ENCODE results near the gene VPS8. TPM values are rescaled to one million over a fixed set of nuclear protein-coding genes. Genes with fewer than 3 reads are reported as not detected.

Gene VPS8
- total RNA-seq, 2 donors from 2014 or later: 65.1 to 69.0 TPM

GRCh38 chr3:184778426-184779332, 33.3 kb upstream of the VPS8 start:
- intact Hi-C loops (cut with DNase I, micrococcal nuclease): no loop called here
- DNase-seq (no peak), ATAC-seq (no peak)

DNA sequence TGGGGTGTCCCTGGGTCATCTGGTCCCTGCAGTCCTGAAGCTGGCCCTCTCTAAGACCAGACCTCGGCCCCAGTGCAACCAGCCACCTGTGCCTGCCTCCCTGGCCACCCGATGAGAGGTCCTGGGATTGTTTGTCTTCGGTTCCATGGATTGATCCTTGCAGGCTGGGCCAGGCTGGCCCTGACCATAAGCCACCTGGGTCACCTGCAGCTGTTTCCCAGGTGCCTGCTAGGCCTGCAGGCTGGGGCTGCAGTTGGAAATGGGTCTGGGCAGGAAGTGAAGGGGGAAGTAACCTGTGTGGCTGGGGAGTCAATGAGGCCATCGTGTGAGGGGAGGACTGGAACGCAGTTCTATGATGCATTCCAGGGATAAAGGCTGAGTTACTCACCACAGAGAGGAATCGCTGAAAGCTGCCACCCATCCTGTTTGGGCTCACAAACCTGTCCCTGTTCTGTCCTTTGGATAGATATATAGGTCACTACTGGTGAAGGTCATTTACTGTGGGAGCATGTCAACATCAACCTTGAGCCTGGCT, 30.9 kb upstream of the VPS8 start:
- ATAC-seq: no peak
- intact Hi-C loops (cut with DNase I, micrococcal nuclease): no loop called here
- DNase-seq: no peak

GRCh38 chr3:184781801-184782200, 30.2 kb upstream of the VPS8 start:
- DNase-seq: no peak
- ATAC-seq: no peak
- intact Hi-C loops (cut with DNase I, micrococcal nuclease): no loop called here

GRCh38 chr3:184783319-184783718, 28.6 kb upstream of the VPS8 start:
- DNase-seq (no peak), ATAC-seq (no peak)
- intact Hi-C loops (cut with DNase I, micrococcal nuclease): no loop called here

- DNase-seq (no peak), ATAC-seq (no peak)
- intact Hi-C loops (cut with DNase I, micrococcal nuclease): no loop called here
These were observed 27.1 kb upstream of the VPS8 start for GRCh38 chr3:184784731-184785500.

GRCh38 chr3:184785890-184786279, 26.1 kb upstream of the VPS8 start:
- DNase-seq (no peak), ATAC-seq (no peak)
- intact Hi-C loops (cut with DNase I, micrococcal nuclease): no loop called here

DNA sequence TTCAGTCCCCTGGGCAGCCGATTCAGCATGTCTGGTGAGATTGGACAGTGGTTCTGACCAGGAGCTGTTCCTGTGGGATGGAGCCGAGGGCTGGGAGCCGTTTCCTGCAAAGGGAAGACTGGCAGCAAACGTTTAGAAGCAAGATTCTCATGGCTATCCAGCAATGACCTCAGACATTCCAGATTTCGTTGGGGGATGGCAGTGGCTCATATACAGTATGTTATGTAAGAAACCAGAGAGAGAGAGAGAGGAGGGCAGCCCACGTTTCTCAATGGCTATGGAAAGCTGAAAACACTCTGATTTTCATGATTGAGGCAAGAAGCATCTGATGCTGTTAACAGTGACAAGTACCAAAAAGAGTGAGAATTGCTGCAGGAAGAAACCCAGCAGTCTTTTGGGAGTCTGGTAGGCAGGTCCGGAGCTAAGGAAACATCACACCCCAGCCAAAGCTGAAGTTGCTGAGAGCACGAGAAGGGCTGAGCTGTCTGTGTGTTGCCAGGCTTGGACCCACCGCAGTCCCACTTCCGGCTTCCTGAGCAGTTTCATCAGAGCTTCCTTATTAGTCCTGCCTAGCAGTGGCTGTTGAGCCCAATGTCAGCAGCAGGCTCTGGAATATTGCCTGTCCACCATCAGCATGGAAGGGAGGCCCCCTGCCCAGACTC, 25.6 kb upstream of the VPS8 start:
- ATAC-seq (peak; percentile 88), DNase-seq (peak; percentile 53 to 70)
- intact Hi-C loops (cut with DNase I, micrococcal nuclease): no loop called here

DNA sequence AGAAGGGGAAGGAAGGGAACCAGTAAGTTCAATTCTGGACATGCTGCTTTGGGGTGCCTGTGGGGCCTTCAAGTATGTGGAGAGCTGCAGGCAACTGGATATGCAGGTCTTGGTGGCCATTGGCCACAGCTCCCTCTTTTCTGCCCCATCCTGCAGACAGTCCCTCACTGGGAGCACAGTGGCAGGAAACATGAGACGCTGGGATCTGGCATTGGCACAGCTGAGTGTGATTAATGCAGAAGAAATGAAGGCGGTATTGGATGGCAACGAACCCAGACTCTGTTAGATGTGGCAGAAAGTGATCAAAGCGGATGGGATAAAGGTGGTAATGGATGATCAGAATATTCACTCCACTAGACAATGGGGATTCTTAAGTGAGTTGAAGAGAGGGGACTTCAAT, 23.2 kb upstream of the VPS8 start:
- DNase-seq (no peak), ATAC-seq (no peak)
- intact Hi-C loops (cut with DNase I, micrococcal nuclease): no loop called here

GRCh38 chr3:184789314-184789998, 22.5 kb upstream of the VPS8 start:
- intact Hi-C loops (cut with DNase I, micrococcal nuclease): no loop called here
- ATAC-seq: no peak
- no peak for DNase-seq

- no peak for DNase-seq
These were observed 20.8 kb upstream of the VPS8 start for GRCh38 chr3:184791171-184791570.

DNA sequence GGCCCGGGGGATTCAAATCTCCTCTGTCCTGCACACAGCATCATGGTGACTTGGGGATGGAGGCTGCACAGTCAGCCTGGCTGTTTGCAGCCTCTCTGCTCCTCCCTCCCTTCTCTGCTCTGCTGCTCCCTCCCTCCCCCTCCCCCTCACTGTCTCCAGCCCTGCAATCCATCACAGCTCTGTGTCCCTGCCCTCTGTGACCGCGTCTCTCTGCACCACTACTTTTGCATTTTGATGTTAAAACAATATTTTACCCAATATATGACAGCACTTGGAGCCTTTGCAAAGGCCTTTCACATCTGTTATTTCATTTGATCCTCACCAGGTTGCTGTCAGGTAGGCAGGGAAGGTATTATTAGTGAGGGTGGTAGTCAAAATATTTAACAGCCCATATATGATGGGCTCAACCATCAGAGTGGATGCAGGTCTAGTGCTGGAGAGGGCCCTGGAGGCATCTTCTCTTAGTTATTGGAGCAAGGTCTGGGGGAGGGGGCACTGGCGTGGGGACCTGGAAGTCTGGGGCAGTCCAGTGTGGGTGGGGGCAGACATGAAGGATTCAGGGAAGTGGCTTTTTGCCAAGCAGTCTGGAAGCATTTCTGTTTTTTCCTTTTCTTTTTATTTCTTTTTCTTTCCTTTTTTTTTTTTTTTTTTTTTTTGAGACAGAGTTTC, 16.3 kb upstream of the VPS8 start:
- intact Hi-C loops (cut with DNase I, micrococcal nuclease): no loop called here
- DNase-seq (no peak), ATAC-seq (no peak)

More at GRCh38 chr3:184791171-184791570, 20.8 kb upstream of the VPS8 start:
- ATAC-seq: peak; percentile 48
- intact Hi-C loops (cut with DNase I, micrococcal nuclease): no loop called here

DNA sequence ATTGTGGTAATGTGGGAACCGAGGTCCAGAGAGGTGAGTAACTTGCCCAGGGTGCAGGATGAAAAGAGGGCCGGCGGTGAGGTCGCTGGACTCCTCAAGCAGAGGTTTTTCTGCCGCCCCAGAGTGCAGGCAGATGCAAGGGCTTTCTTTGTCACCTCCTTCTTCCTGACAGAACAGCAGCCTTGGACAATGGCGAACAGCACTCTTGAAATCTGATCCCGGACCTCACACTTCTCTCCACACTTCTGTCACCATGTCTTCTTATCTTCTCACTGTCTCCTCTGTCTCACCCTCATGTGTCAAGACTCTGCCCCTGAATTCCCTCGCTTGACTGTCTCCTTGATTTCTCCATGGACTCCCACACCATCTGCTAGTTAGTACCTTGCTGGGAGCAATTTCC, 15.4 kb upstream of the VPS8 start:
- no peak for DNase-seq
- intact Hi-C loops (cut with DNase I, micrococcal nuclease): no loop called here
- no peak for ATAC-seq

GRCh38 chr3:184796954-184797353, 15.0 kb upstream of the VPS8 start:
- ATAC-seq (no peak), DNase-seq (no peak)
- intact Hi-C loops (cut with DNase I, micrococcal nuclease): no loop called here

- intact Hi-C loops (cut with DNase I, micrococcal nuclease): no loop called here
- ATAC-seq (no peak), DNase-seq (no peak)
These were observed 13.8 kb upstream of the VPS8 start for GRCh38 chr3:184798120-184798519.

- ATAC-seq (peak; percentile 83), DNase-seq (peak; percentile 32 to 58)
- intact Hi-C loops (cut with DNase I, micrococcal nuclease): no loop called here
These were observed 11.5 kb upstream of the VPS8 start for GRCh38 chr3:184800349-184800930.

- DNase-seq: no peak
- no peak for ATAC-seq
- intact Hi-C loops (cut with DNase I, micrococcal nuclease): no loop called here
These were observed 10.7 kb upstream of the VPS8 start for GRCh38 chr3:184801241-184801785.

GRCh38 chr3:184802150-184802549, 9.8 kb upstream of the VPS8 start:
- intact Hi-C loops (cut with DNase I, micrococcal nuclease): no loop called here
- DNase-seq: no peak

GRCh38 chr3:184804801-184805200, 7.2 kb upstream of the VPS8 start:
- ATAC-seq: no peak
- DNase-seq: no peak
- intact Hi-C loops (cut with DNase I, micrococcal nuclease): no loop called here

More at GRCh38 chr3:184802150-184802549, 9.8 kb upstream of the VPS8 start:
- no peak for ATAC-seq
